Measurements from ENCODE around the gene NPIPB6.
"Not testable (repeated sequence)": the region's sequence is repeated elsewhere in the genome, so short reads cannot be mapped to it uniquely, and the experiment has no call there.

NPIPB6 gene

DNA sequence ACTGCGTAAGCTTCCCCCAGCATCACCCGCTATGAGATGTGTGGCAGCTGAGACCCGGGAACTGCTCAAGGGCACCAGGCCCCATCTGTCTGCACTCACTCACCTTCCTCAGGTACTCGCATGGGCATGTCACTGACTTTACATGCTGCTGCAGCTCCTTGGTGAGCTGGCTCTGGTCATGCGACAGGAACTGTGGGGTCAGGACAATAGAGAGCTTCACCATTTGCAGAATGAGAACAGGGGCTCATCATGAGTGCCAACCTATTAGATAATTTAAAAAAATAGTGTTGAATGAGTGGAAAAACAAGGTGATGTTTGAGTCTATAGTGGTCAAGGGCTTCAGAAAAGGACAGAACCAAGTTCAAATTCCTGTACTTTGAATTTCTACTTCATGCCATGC, 708 bp downstream of the NPIPB6 start:
- H3K27me3 ChIP-seq (ENCODE audit: control insufficient read depth, insufficient read depth, low read length); H3K27ac ChIP-seq (ENCODE audit: low read length); H3K4me1 ChIP-seq (ENCODE audit: control insufficient read depth, insufficient read depth, low read length); H3K4me3 ChIP-seq (ENCODE audit: low read length); H3K36me3 ChIP-seq (ENCODE audit: control insufficient read depth, insufficient read depth, low read length); DNase-seq (ENCODE audit: low read depth, low spot score); H3K9me3 ChIP-seq (ENCODE audit: control insufficient read depth, insufficient read depth, low read length): not testable (repeated sequence)
- no CpG with 5 or more reads among the region's 5 CpGs for WGBS (ENCODE audit: insufficient coverage, insufficient read length)

DNA sequence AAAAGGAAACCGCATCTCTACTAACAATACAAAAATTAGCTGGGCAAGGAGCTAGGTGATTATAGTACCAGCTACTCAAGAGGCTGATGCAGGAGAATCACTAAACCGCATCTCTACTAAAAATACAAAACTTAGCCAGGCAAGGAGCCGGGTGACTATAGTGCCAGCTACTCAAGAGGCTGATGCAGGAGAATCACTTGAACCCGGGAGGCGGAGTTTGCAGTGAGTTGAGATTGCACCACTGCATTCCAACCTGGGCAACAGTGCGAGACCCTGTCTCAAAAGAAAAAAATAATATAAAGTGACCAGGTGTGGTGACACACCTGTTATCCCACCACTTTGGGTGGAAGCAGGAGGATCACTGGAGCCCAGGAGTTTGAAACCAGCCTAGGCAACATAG, 25.1 kb downstream of the NPIPB6 start:
- not testable (repeated sequence) for H3K27me3 ChIP-seq (ENCODE audit: control insufficient read depth, insufficient read depth, low read length); H3K9me3 ChIP-seq (ENCODE audit: control insufficient read depth, insufficient read depth, low read length); H3K36me3 ChIP-seq (ENCODE audit: control insufficient read depth, insufficient read depth, low read length); H3K4me3 ChIP-seq (ENCODE audit: low read length); H3K4me1 ChIP-seq (ENCODE audit: control insufficient read depth, insufficient read depth, low read length); H3K27ac ChIP-seq (ENCODE audit: low read length); DNase-seq (ENCODE audit: low read depth, low spot score)
- WGBS (ENCODE audit: insufficient coverage, insufficient read length): no CpG with 5 or more reads among the region's 6 CpGs

DNA sequence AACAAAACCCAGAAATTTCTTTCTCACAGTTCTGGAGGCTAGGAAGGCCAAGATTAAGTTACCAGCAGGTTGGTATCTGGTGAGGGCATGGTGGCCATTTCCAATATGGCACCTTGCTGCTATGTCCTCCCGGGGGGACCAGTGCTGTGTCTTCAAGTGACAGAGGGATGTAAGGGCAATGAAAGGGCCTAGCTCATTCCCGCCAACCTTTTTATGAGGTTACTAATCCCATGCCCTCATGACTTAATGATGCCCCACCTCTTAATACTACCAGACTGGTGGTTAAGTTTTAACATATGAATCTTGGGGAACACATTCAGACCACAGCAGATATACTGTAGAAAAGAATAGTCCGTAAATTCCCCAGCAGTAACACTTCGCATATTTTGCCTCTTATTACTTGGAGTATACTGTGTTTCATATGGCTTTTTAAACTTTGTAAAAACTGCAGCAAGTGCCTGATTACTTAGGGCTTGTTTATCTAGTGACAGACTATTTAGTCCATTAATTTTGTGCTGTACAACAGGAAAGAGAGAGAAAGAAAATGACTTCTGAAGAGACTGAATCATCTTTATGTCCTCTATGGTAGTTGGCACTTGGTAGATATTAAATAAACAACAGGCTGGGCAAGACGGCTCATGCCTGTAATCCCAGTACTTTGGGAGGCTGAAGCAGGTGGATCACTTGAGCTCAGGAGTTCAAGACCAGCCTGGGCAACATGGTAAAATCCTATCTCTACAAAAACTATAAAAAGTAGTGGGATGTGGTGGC, 26.2 kb downstream of the NPIPB6 start:
- DNase-seq (ENCODE audit: low read depth, low spot score); H3K4me3 ChIP-seq (ENCODE audit: low read length); H3K9me3 ChIP-seq (ENCODE audit: control insufficient read depth, insufficient read depth, low read length); H3K36me3 ChIP-seq (ENCODE audit: control insufficient read depth, insufficient read depth, low read length); H3K27ac ChIP-seq (ENCODE audit: low read length); H3K4me1 ChIP-seq (ENCODE audit: control insufficient read depth, insufficient read depth, low read length); H3K27me3 ChIP-seq (ENCODE audit: control insufficient read depth, insufficient read depth, low read length): not testable (repeated sequence)
- no CpG with 5 or more reads among the region's 5 CpGs for WGBS (ENCODE audit: insufficient coverage, insufficient read length)

DNA sequence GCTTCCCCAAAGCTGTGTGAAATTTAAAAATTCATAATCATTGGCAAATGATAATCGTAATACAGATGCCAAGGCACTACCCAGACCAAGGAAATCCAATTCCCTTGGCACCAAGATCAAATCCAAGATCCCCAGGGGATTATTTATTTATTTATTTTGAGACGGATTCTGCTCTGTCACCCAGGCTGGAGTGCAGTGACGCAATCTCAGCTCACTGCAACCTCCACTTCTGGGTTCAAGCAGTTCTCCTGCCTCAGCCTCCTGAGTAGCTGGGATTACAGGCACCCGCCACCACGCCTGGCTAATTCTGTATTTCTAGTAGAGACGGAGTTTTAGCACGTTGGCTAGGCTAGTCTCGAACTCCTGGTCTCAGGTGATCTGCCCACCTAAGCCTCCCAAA, 27.6 kb downstream of the NPIPB6 start:
- H3K4me1 ChIP-seq (ENCODE audit: control insufficient read depth, insufficient read depth, low read length); H3K27me3 ChIP-seq (ENCODE audit: control insufficient read depth, insufficient read depth, low read length); H3K9me3 ChIP-seq (ENCODE audit: control insufficient read depth, insufficient read depth, low read length); H3K4me3 ChIP-seq (ENCODE audit: low read length); H3K27ac ChIP-seq (ENCODE audit: low read length); H3K36me3 ChIP-seq (ENCODE audit: control insufficient read depth, insufficient read depth, low read length); DNase-seq (ENCODE audit: low read depth, low spot score): not testable (repeated sequence)
- no CpG with 5 or more reads among the region's 8 CpGs for WGBS (ENCODE audit: insufficient coverage, insufficient read length)

DNA sequence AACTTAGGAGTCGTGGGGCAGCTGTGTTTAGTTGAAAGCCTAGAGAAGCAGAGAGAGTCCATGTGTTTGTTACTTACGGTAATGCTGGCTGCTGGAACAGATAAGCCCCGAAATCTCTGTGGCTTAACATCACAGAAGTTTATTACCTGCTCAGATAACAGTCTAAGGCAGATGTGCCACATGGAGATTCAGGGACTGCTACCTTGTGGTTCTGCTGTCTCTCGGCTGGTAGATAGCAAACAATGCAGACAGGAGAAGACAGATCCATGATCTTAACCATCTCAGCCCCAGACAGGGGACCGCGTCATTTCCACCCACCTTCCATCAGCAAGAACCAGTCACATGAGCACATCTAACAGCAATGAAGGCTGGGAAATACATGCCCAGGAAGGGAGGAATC, 30.7 kb downstream of the NPIPB6 start:
- not testable (repeated sequence) for H3K27ac ChIP-seq (ENCODE audit: low read length); DNase-seq (ENCODE audit: low read depth, low spot score); H3K4me1 ChIP-seq (ENCODE audit: control insufficient read depth, insufficient read depth, low read length); H3K4me3 ChIP-seq (ENCODE audit: low read length); H3K27me3 ChIP-seq (ENCODE audit: control insufficient read depth, insufficient read depth, low read length); H3K9me3 ChIP-seq (ENCODE audit: control insufficient read depth, insufficient read depth, low read length); H3K36me3 ChIP-seq (ENCODE audit: control insufficient read depth, insufficient read depth, low read length)
- no CpG with 5 or more reads among the region's 6 CpGs for WGBS (ENCODE audit: insufficient coverage, insufficient read length)

DNA sequence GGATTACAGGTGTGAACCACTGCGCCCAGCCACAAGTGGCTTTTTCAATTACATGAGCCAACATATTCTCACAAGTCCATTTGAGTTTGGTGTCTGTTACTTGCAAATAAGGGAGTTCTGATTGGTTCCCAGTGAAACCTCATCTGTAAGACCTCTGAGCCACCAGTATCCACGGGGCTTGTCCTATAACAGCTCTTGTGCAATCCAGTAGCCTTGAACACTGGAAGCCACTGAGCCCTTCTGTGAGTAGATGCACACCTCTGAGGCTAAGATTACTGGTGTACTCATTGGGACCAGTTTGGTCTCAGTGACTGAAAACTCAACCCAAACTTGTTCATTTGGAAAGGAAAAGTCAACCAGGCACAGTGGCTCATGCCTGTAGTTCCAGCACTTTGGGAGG, 32.3 kb downstream of the NPIPB6 start:
- H3K27ac ChIP-seq (ENCODE audit: low read length); H3K36me3 ChIP-seq (ENCODE audit: control insufficient read depth, insufficient read depth, low read length); H3K9me3 ChIP-seq (ENCODE audit: control insufficient read depth, insufficient read depth, low read length); DNase-seq (ENCODE audit: low read depth, low spot score); H3K4me1 ChIP-seq (ENCODE audit: control insufficient read depth, insufficient read depth, low read length); H3K27me3 ChIP-seq (ENCODE audit: control insufficient read depth, insufficient read depth, low read length); H3K4me3 ChIP-seq (ENCODE audit: low read length): not testable (repeated sequence)
- no CpG with 5 or more reads among the region's 2 CpGs for WGBS (ENCODE audit: insufficient coverage, insufficient read length)

DNA sequence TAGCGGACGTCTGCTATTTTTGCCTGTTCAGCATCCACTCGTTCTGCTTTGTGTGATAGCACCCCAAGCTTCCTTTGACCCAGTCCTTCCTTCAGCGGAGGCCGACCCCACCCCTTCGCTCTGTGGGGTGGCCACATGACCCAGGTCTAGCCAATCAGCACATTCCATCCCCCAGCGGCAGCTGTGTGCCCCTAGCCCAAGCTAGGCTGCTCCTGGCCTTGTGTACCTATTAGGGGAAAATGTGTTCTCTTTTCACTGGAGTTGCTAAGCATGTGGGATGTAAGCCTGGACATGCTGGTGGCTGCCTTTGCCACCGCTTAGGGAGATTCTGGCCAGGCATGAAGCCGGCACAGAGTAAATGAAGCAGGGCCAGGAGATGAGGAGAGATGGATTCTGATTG, 33.1 kb downstream of the NPIPB6 start:
- not testable (repeated sequence) for H3K9me3 ChIP-seq (ENCODE audit: control insufficient read depth, insufficient read depth, low read length); H3K27me3 ChIP-seq (ENCODE audit: control insufficient read depth, insufficient read depth, low read length); H3K36me3 ChIP-seq (ENCODE audit: control insufficient read depth, insufficient read depth, low read length); H3K27ac ChIP-seq (ENCODE audit: low read length); H3K4me3 ChIP-seq (ENCODE audit: low read length); H3K4me1 ChIP-seq (ENCODE audit: control insufficient read depth, insufficient read depth, low read length); DNase-seq (ENCODE audit: low read depth, low spot score)
- no CpG with 5 or more reads among the region's 9 CpGs for WGBS (ENCODE audit: insufficient coverage, insufficient read length)

DNA sequence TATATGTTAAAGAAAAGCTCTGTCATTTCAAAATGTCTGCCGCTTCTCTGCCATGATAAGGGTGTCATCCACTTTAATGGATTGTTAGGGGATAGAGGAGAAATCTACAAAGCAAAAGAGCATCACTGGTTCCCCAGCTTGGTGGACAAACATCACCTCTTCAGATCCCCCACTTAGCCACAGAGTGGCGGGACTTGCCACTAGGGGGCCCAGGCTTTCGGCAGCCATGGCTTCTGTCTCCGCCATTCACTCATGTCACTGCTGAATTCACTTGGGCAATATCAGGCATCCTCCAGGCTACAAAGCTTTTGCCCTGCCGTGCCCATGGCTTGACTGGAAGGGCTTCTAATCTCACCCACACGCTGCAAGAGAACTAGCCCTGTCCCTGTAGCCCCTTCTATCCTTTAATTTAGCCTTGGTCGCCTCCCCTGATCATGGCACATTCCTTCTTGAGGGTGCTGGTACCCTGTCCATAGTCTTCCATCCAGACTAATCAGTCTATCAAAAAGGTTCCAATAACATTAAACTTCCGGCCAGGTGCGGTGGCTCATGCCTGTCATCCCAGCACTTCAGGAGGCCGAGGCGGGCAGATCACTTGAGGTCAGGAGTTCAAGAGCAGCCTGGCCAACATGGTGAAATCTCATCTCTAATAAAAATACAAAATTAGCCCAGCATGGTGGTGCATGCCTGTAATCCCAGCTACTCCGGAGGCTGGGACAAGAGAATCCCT, 36.3 kb downstream of the NPIPB6 start:
- Histone ChIP-seq H3K36me3 (ENCODE audit: control insufficient read depth, insufficient read depth, low read length) (no peaks in the 10 kb centered on the region), H3K4me3 (ENCODE audit: low read length) (no peak overlapping the region), H3K27ac (ENCODE audit: low read length) (no peak overlapping the region), H3K4me1 (ENCODE audit: control insufficient read depth, insufficient read depth, low read length) (peaks cover 2% of the 10 kb centered on the region; the same call in 1 of the 2 replicates), H3K27me3 (ENCODE audit: control insufficient read depth, insufficient read depth, low read length) (no peaks in the 10 kb centered on the region), H3K9me3 (ENCODE audit: control insufficient read depth, insufficient read depth, low read length) (no peaks in the 10 kb centered on the region)
- no CpG with 5 or more reads among the region's 12 CpGs for WGBS (ENCODE audit: insufficient coverage, insufficient read length)
- no peak for DNase-seq (ENCODE audit: low read depth, low spot score)

DNA sequence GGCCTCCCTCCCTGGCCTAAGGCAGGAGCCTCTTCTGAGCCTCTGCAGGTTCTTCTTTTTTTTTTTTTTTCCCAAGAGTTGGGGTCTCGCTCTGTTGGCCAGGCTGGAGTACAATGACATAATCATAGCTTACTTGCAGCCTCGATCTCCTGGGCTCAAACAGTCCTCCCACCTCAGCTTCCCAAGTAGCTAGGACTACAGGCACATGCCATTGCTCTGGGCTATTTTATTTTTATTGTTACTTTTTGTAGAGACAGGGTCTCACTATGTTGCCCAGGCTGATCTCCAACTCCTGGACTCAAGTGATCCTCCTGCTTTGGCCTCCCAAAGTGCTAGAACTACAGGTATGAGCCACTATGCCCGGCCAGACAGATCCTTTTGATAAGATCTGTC, 38.4 kb downstream of the NPIPB6 start:
- Histone ChIP-seq H3K4me1 (ENCODE audit: control insufficient read depth, insufficient read depth, low read length) (no peaks in the 10 kb centered on the region), H3K27me3 (ENCODE audit: control insufficient read depth, insufficient read depth, low read length) (no peaks in the 10 kb centered on the region), H3K36me3 (ENCODE audit: control insufficient read depth, insufficient read depth, low read length) (peaks cover 6% of the 10 kb centered on the region), H3K4me3 (ENCODE audit: low read length) (no peak overlapping the region), H3K9me3 (ENCODE audit: control insufficient read depth, insufficient read depth, low read length) (no peaks in the 10 kb centered on the region), H3K27ac (ENCODE audit: low read length) (no peak overlapping the region)
- WGBS (ENCODE audit: insufficient coverage, insufficient read length): no CpG with 5 or more reads among the region's 3 CpGs
- no peak for DNase-seq (ENCODE audit: low read depth, low spot score)

DNA sequence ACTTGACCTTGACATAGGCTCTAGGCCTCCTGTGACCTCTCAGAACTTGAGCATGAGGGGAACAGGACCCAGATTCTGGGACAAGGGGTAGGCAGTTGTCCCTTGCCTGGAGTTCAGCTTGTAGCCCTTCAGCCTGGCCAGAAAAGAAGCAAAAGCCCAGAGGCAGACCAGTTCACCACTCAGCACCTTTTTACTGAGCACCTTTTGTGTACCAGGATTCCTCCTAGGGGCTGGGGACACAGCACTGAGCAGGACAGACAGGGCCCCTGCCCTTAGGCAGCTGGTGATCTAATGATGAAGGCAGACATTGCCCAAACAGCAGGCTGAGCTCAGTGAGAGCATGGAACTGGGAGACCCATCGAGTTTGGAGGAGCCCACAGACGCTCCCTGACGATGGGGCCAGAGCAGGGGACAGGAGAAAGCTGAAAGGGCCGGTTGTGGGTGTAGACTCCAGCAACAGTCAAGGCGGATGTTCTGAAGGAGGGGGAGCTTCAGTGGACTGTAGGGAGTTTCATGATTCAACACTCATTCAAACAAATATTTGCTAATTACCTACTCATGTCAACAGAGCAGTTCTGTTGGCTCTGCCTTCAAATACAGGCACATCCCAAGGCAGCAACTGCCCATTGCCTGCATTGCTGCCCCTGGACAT, 38.9 kb downstream of the NPIPB6 start:
- Histone ChIP-seq H3K27me3 (ENCODE audit: control insufficient read depth, insufficient read depth, low read length) (no peaks in the 10 kb centered on the region), H3K36me3 (ENCODE audit: control insufficient read depth, insufficient read depth, low read length) (peaks cover 11% of the 10 kb centered on the region), H3K9me3 (ENCODE audit: control insufficient read depth, insufficient read depth, low read length) (no peaks in the 10 kb centered on the region), H3K4me1 (ENCODE audit: control insufficient read depth, insufficient read depth, low read length) (no peaks in the 10 kb centered on the region), H3K27ac (ENCODE audit: low read length) (no peak overlapping the region), H3K4me3 (ENCODE audit: low read length) (no peak overlapping the region)
- no CpG with 5 or more reads among the region's 5 CpGs for WGBS (ENCODE audit: insufficient coverage, insufficient read length)
- DNase-seq (ENCODE audit: low read depth, low spot score): no peak
